IMR-90 (cell line): ENCODE results near the gene GRID2IP.

Experiments
- BHLHE40 ChIP-seq: fragments of 150-350 bp; IDR thresholded peaks from 2 replicates; pipeline ENCODE4 v1.6.1; 2016; ENCODE audit warnings: mild to moderate bottlenecking, low read depth, low read length
- CEBPB ChIP-seq: IDR thresholded peaks from 2 replicates; pipeline ENCODE4 v1.6.1; 2012; ENCODE audit warnings: low read depth, low read length, improper control_type of control experiment
- CTCF ChIP-seq: conservative IDR thresholded peaks from 2 replicates; pipeline ENCODE4 v1.5.1; 2012; ENCODE audit warnings: mild to moderate bottlenecking, low read depth, low read length, improper control_type of control experiment
- ELK1 ChIP-seq: fragments of 150-350 bp; IDR thresholded peaks from 2 replicates; pipeline ENCODE4 v1.6.1; 2016; ENCODE audit warnings: low read depth, mild to moderate bottlenecking, low read length, moderate library complexity, borderline replicate concordance
- FOS ChIP-seq: fragments of 150-350 bp; IDR thresholded peaks from 2 replicates; pipeline ENCODE4 v1.6.1; 2016; ENCODE audit warnings: low read depth, low read length
- POLR2A ChIP-seq: IDR thresholded peaks from 2 replicates; pipeline ENCODE4 v1.6.1; 2012; ENCODE audit warnings: mild to moderate bottlenecking, low read depth, low read length
- RAD21 ChIP-seq: IDR thresholded peaks from 2 replicates; pipeline ENCODE4 v1.6.1; 2012; ENCODE audit warnings: low read length, improper control_type of control experiment
- RFX5 ChIP-seq: IDR thresholded peaks from 2 replicates; pipeline ENCODE4 v1.8.0; 2012; ENCODE audit warnings: low read depth, mild to moderate bottlenecking, low read length, moderate library complexity
- SMC3 ChIP-seq: fragments of 150-350 bp; IDR thresholded peaks from 2 replicates; pipeline ENCODE4 v1.6.1; 2016; ENCODE audit warnings: low read depth, mild to moderate bottlenecking, antibody characterized with exemption, low read length, moderate library complexity
- USF2 ChIP-seq: fragments of 150-350 bp; IDR thresholded peaks from 2 replicates; pipeline ENCODE4 v1.6.1; 2017; ENCODE audit warnings: mild to moderate bottlenecking, antibody characterized with exemption, low read length, low read depth

- TF ChIP-seq RFX5 (no peak), SMC3 (no peak), CTCF (no peak), BHLHE40 (no peak), RAD21 (no peak), POLR2A (no peak), FOS (no peak), USF2 (no peak), ELK1 (no peak), CEBPB (no peak)
Measured at GRCh38 chr7:6448943-6449543, 102.2 kb downstream of the GRID2IP start.
